MM.1S (cell line): ENCODE results near the gene XYLT1.

Experiments used
- EZH2 ChIP-seq: fragments of 300-600 bp; sonication (generic); optimal IDR thresholded peaks from 2 replicates; pipeline ENCODE3; 2017; ENCODE audit warnings: low read depth, mild to moderate bottlenecking, antibody characterized with exemption, low read length, mixed read lengths
- EZH2phosphoT487 ChIP-seq: fragments of 300-600 bp; sonication (generic); IDR thresholded peaks from 2 replicates; pipeline ENCODE4 v1.6.1; 2018; ENCODE audit warnings: antibody characterized with exemption, low read length
- TF ChIP-seq, protein P1 (sequence below): fragments of 300-600 bp; sonication (generic); IDR thresholded peaks from 2 replicates; pipeline ENCODE4 v1.5.1; 2016; ENCODE audit warnings: antibody characterized with exemption, low read length, mixed read lengths

DNA sequence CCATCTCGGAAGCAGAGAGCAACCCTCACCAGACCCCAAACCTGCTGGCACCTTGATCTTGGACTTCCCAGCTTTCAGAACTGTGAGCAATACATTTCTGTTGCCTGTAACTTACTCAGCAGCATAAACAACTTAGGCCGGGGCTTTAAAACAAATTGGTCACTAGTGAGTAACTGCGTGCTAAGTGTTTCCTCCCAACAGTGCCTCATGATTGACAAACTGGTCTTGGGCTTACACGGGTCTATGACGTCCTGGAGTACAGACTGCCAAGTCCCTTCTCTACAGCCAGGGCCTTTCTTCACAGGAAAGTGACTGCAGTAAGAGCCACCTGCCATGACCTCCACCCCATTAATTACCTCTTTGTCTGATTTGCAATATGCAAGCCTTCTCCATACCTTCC is 136.7 kb downstream of the XYLT1 start:
- TF ChIP-seq, protein P1, sequence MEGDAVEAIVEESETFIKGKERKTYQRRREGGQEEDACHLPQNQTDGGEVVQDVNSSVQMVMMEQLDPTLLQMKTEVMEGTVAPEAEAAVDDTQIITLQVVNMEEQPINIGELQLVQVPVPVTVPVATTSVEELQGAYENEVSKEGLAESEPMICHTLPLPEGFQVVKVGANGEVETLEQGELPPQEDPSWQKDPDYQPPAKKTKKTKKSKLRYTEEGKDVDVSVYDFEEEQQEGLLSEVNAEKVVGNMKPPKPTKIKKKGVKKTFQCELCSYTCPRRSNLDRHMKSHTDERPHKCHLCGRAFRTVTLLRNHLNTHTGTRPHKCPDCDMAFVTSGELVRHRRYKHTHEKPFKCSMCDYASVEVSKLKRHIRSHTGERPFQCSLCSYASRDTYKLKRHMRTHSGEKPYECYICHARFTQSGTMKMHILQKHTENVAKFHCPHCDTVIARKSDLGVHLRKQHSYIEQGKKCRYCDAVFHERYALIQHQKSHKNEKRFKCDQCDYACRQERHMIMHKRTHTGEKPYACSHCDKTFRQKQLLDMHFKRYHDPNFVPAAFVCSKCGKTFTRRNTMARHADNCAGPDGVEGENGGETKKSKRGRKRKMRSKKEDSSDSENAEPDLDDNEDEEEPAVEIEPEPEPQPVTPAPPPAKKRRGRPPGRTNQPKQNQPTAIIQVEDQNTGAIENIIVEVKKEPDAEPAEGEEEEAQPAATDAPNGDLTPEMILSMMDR, result no peak
- TF ChIP-seq EZH2phosphoT487 (no peak), EZH2 (no peak)
